GM23338 (cell line): ENCODE data around the gene PPDPF. TPM values are rescaled to one million over a fixed set of nuclear protein-coding genes. Genes with fewer than 3 reads are reported as not detected.
"Not testable (repeated sequence)": the region's sequence is repeated elsewhere in the genome, so short reads cannot be mapped to it uniquely, and the experiment has no call there.

Source experiments
- ATAC-seq: fragments of 200-7000 bp; cut with Tn5 transposase; 3 replicates; pipeline ENCODE4 v1.9.1; 2020
- DNase-seq: peaks from one replicate; pipeline ENCODE4 v3.0.0-alpha.2; 2015; ENCODE audit warnings: low spot score
- H2AFZ ChIP-seq: fragments of 200-600 bp; sonication (generic); 2 replicates; pipeline ENCODE4 v1.8.0; 2016; ENCODE audit warnings: antibody characterized with exemption, mild to moderate bottlenecking, moderate library complexity
- H3F3A ChIP-seq: fragments of 200-600 bp; sonication (generic); replicated peaks from 2 replicates; pipeline ENCODE4 v1.8.0; 2017; ENCODE audit warnings: antibody characterized with exemption, mixed run types, low read depth
- H3K27ac ChIP-seq: fragments of 200-600 bp; sonication (generic); 2 replicates; pipeline ENCODE4 v1.6.1; 2016; ENCODE audit warnings: low read depth
- H3K27me3 ChIP-seq: fragments of 200-600 bp; sonication (generic); 2 replicates; pipeline ENCODE4 v1.8.0; 2016; ENCODE audit warnings: mild to moderate bottlenecking, mixed run types, moderate library complexity; ENCODE audit not compliant: insufficient read depth
- H3K36me3 ChIP-seq: fragments of 200-600 bp; sonication (generic); 2 replicates; pipeline ENCODE4 v1.8.0; 2016; ENCODE audit warnings: mild to moderate bottlenecking; ENCODE audit not compliant: insufficient read depth
- H3K4me1 ChIP-seq: fragments of 200-600 bp; sonication (generic); 2 replicates; pipeline ENCODE4 v1.8.0; 2016; ENCODE audit warnings: mild to moderate bottlenecking, moderate library complexity; ENCODE audit not compliant: insufficient read depth
- H3K4me2 ChIP-seq: fragments of 200-600 bp; sonication (generic); 2 replicates; pipeline ENCODE4 v1.7.1; 2017; ENCODE audit warnings: mixed run types
- H3K4me3 ChIP-seq: fragments of 200-600 bp; sonication (generic); 2 replicates; pipeline ENCODE4 v1.6.1; 2016; ENCODE audit warnings: mixed run types
- H3K79me2 ChIP-seq: fragments of 200-600 bp; sonication (generic); replicated peaks from 2 replicates; pipeline ENCODE4 v1.8.0; 2017; ENCODE audit warnings: mild to moderate bottlenecking; ENCODE audit not compliant: insufficient read depth
- H3K9me2 ChIP-seq: fragments of 200-600 bp; sonication (generic); 2 replicates; pipeline ENCODE4 v1.8.0; 2017; ENCODE audit not compliant: insufficient read depth
- H4K20me1 ChIP-seq: fragments of 200-600 bp; sonication (generic); replicated peaks from 2 replicates; pipeline ENCODE4 v1.8.0; 2017; ENCODE audit warnings: mild to moderate bottlenecking; ENCODE audit not compliant: insufficient read depth
- H3K27ac Mint-ChIP-seq: 2 replicates; pipeline ENCODE4 v1.8.0; 2020; ENCODE audit warnings: inconsistent platforms, mild to moderate bottlenecking, moderate library complexity, mixed read lengths
- H3K27me3 Mint-ChIP-seq: 3 replicates; pipeline ENCODE4 v1.8.0; 2022; ENCODE audit warnings: low read depth, mild to moderate bottlenecking, moderate library complexity, mixed read lengths, inconsistent platforms; ENCODE audit not compliant: insufficient read depth, poor library complexity
- H3K36me3 Mint-ChIP-seq: 3 replicates; pipeline ENCODE4 v1.8.0; 2021; ENCODE audit warnings: low read depth, mild to moderate bottlenecking, inconsistent platforms, moderate library complexity, mixed read lengths
- H3K4me1 Mint-ChIP-seq: 3 replicates; pipeline ENCODE4 v1.8.0; 2020; ENCODE audit warnings: mild to moderate bottlenecking, inconsistent platforms, mixed read lengths
- H3K4me3 Mint-ChIP-seq: 3 replicates; pipeline ENCODE4 v1.8.0; 2021; ENCODE audit warnings: moderate library complexity, mild to moderate bottlenecking, inconsistent platforms, mixed read lengths
- H3K9me3 Mint-ChIP-seq: 3 replicates; pipeline ENCODE4 v1.8.0; 2020; ENCODE audit warnings: moderate library complexity, mild to moderate bottlenecking, inconsistent platforms, mixed read lengths
- polyA plus RNA-seq: library from polyadenylated mRNA; unstranded; fragments of >200 nt; fragmentation: Nextera tagmentation; extraction: Ambion mirVana; gene quantifications from 2 replicates; pipeline ENCODE4 v1.2.1, GENCODE V29; 2016
- total RNA-seq: library from RNA; depleted of rRNA; stranded (reverse); fragments of >200 nt; shearing (Covaris generic); gene quantifications from 2 replicates; pipeline ENCODE4 v1.2.3, GENCODE V29; 2014; rRNA removed

Gene PPDPF
- total and polyA plus RNA-seq, 2 experiments from 2014 or later: 83.9 to 141 TPM

GRCh38 chr20:63571087-63571478, 50.5 kb downstream of the PPDPF start:
- DNase-seq, H3K79me2 ChIP-seq, H3K27ac ChIP-seq: not testable (repeated sequence)

More at GRCh38 chr20:63571087-63571478, 50.5 kb downstream of the PPDPF start:
- not testable (repeated sequence) for H3K36me3 Mint-ChIP-seq, H3K4me1 Mint-ChIP-seq, ATAC-seq, H2AFZ ChIP-seq, H3K4me2 ChIP-seq, H3K27ac Mint-ChIP-seq, H3F3A ChIP-seq, H3K9me3 Mint-ChIP-seq, H4K20me1 ChIP-seq, H3K36me3 ChIP-seq, H3K27me3 Mint-ChIP-seq, H3K4me1 ChIP-seq, H3K9me2 ChIP-seq, H3K4me3 Mint-ChIP-seq, H3K4me3 ChIP-seq, H3K27me3 ChIP-seq

Other genes with a start within 250 kb of the PPDPF start
- gene ARFGAP1, start 248.0 kb upstream of the PPDPF start, total RNA-seq: 88.8 and 95.5 TPM in 2 replicates
- gene ARFGAP1, start 248.0 kb upstream of the PPDPF start, polyA plus RNA-seq: 40.6 and 41.5 TPM in 2 replicates
- 0.28 and 0.43 TPM in 2 replicates for gene COL20A1, start 227.6 kb upstream of the PPDPF start, total RNA-seq
- 0.59 and 0.79 TPM in 2 replicates for gene COL20A1, start 227.6 kb upstream of the PPDPF start, polyA plus RNA-seq
- gene CHRNA4, start 159.4 kb upstream of the PPDPF start, total RNA-seq: 1.9 and 3.9 TPM in 2 replicates
- gene CHRNA4, start 159.4 kb upstream of the PPDPF start, polyA plus RNA-seq: 2.1 and 2.7 TPM in 2 replicates
- 61.7 and 92.4 TPM in 2 replicates for gene KCNQ2, start 48.1 kb upstream of the PPDPF start, total RNA-seq
- 67.9 and 68.5 TPM in 2 replicates for gene KCNQ2, start 48.1 kb upstream of the PPDPF start, polyA plus RNA-seq
- gene EEF1A2, start 21.7 kb upstream of the PPDPF start, total RNA-seq: 37.1 TPM in 2 replicates
- gene EEF1A2, start 21.7 kb upstream of the PPDPF start, polyA plus RNA-seq: 1.3 and 1.4 TPM in 2 replicates
- gene PTK6, start 16.6 kb downstream of the PPDPF start, total RNA-seq: 0.28 TPM in 1 of 2 replicates, not detected in the other
- gene PTK6, start 16.6 kb downstream of the PPDPF start, polyA plus RNA-seq: 0.07 TPM in 1 of 2 replicates, not detected in the other
- gene SRMS, start 27.0 kb downstream of the PPDPF start, total RNA-seq: 0.50 and 0.59 TPM in 2 replicates
- 0.23 TPM in 1 of 2 replicates, not detected in the other for gene SRMS, start 27.0 kb downstream of the PPDPF start, polyA plus RNA-seq
- gene FNDC11, start 33.4 kb downstream of the PPDPF start, total RNA-seq: 5.3 and 6.5 TPM in 2 replicates
- 3.4 and 3.5 TPM in 2 replicates for gene FNDC11, start 33.4 kb downstream of the PPDPF start, polyA plus RNA-seq
- 39.6 and 48.9 TPM in 2 replicates for gene HELZ2, start 53.5 kb downstream of the PPDPF start, total RNA-seq
- 4.6 and 5.2 TPM in 2 replicates for gene HELZ2, start 53.5 kb downstream of the PPDPF start, polyA plus RNA-seq
- gene GMEB2, start 106.3 kb downstream of the PPDPF start, total RNA-seq: 19.3 and 20.6 TPM in 2 replicates
- 4.4 and 4.9 TPM in 2 replicates for gene GMEB2, start 106.3 kb downstream of the PPDPF start, polyA plus RNA-seq
- gene STMN3, start 132.7 kb downstream of the PPDPF start, total RNA-seq: 42.7 and 61.3 TPM in 2 replicates
- gene STMN3, start 132.7 kb downstream of the PPDPF start, polyA plus RNA-seq: 28.6 and 29.7 TPM in 2 replicates
- 26.5 and 34.5 TPM in 2 replicates for gene RTEL1, start 137.5 kb downstream of the PPDPF start, total RNA-seq
- gene RTEL1, start 137.5 kb downstream of the PPDPF start, polyA plus RNA-seq: 13.5 and 14.2 TPM in 2 replicates
- gene TNFRSF6B, start 175.9 kb downstream of the PPDPF start, total RNA-seq: 0.28 and 3.8 TPM in 2 replicates
- gene TNFRSF6B, start 175.9 kb downstream of the PPDPF start, polyA plus RNA-seq: not detected in 2 replicates
- gene ARFRP1, start 187.2 kb downstream of the PPDPF start, total RNA-seq: 19.0 and 24.6 TPM in 2 replicates
- 16.7 and 18.6 TPM in 2 replicates for gene ARFRP1, start 187.2 kb downstream of the PPDPF start, polyA plus RNA-seq
- 25.5 and 39.2 TPM in 2 replicates for gene ZGPAT, start 187.3 kb downstream of the PPDPF start, total RNA-seq
- gene ZGPAT, start 187.3 kb downstream of the PPDPF start, polyA plus RNA-seq: 21.5 and 25.0 TPM in 2 replicates
- gene LIME1, start 215.9 kb downstream of the PPDPF start, total RNA-seq: 3.6 and 12.2 TPM in 2 replicates
- gene LIME1, start 215.9 kb downstream of the PPDPF start, polyA plus RNA-seq: 4.7 and 7.4 TPM in 2 replicates
- gene SLC2A4RG, start 219.0 kb downstream of the PPDPF start, total RNA-seq: 33.8 and 42.0 TPM in 2 replicates
- 22.8 and 25.3 TPM in 2 replicates for gene SLC2A4RG, start 219.0 kb downstream of the PPDPF start, polyA plus RNA-seq